HEK293 (cell line): ENCODE data around the gene PRR5.

Source experiments
- EGR2 ChIP-seq: fragments of 450-650 bp; formaldehyde crosslinking; IDR thresholded peaks from 2 replicates; pipeline ENCODE4 v1.5.1; 2016; ENCODE audit warnings: low read depth, missing biosample characterization, missing genetic modification characterization
- HIC1 ChIP-seq: fragments of 450-650 bp; formaldehyde crosslinking; IDR thresholded peaks from 2 replicates; pipeline ENCODE4 v1.5.1; 2016; ENCODE audit warnings: missing biosample characterization, missing genetic modification characterization
- MZF1 ChIP-seq: fragments of 450-650 bp; formaldehyde crosslinking; IDR thresholded peaks from 2 replicates; pipeline ENCODE4 v1.5.1; 2017; ENCODE audit warnings: missing biosample characterization, missing genetic modification characterization, borderline replicate concordance
- PATZ1 ChIP-seq: fragments of 450-650 bp; formaldehyde crosslinking; IDR thresholded peaks from 2 replicates; pipeline ENCODE4 v1.5.1; 2016; ENCODE audit warnings: missing biosample characterization, missing genetic modification characterization
- PRDM2 ChIP-seq: fragments of 450-650 bp; formaldehyde crosslinking; IDR thresholded peaks from 2 replicates; pipeline ENCODE4 v1.5.1; 2016; ENCODE audit warnings: missing biosample characterization, missing genetic modification characterization, borderline replicate concordance
- PRDM6 ChIP-seq: fragments of 450-650 bp; formaldehyde crosslinking; IDR thresholded peaks from 2 replicates; pipeline ENCODE4 v1.5.1; 2017; ENCODE audit warnings: missing biosample characterization, missing genetic modification characterization
- SCRT2 ChIP-seq: fragments of 450-650 bp; formaldehyde crosslinking; IDR thresholded peaks from 2 replicates; pipeline ENCODE4 v1.5.1; 2016; ENCODE audit warnings: missing biosample characterization, missing genetic modification characterization
- SP3 ChIP-seq: fragments of 450-650 bp; formaldehyde crosslinking; IDR thresholded peaks from 2 replicates; pipeline ENCODE4 v1.5.1; 2016; ENCODE audit warnings: missing biosample characterization, missing genetic modification characterization
- TSHZ1 ChIP-seq: fragments of 450-650 bp; formaldehyde crosslinking; IDR thresholded peaks from 2 replicates; pipeline ENCODE4 v1.5.1; 2016; ENCODE audit warnings: missing biosample characterization, missing genetic modification characterization, borderline replicate concordance
- ZEB2 ChIP-seq: fragments of 450-650 bp; formaldehyde crosslinking; IDR thresholded peaks from 2 replicates; pipeline ENCODE4 v1.5.1; 2016; ENCODE audit warnings: missing biosample characterization, missing genetic modification characterization
- ZNF398 ChIP-seq: fragments of 450-650 bp; formaldehyde crosslinking; IDR thresholded peaks from 2 replicates; pipeline ENCODE4 v1.5.1; 2017; ENCODE audit warnings: missing biosample characterization, missing genetic modification characterization
- ZNF426 ChIP-seq: fragments of 450-650 bp; formaldehyde crosslinking; IDR thresholded peaks from 2 replicates; pipeline ENCODE4 v1.5.1; 2017; ENCODE audit warnings: missing biosample characterization, missing genetic modification characterization, mild to moderate bottlenecking, inconsistent platforms, moderate library complexity
- ZNF670 ChIP-seq: fragments of 450-650 bp; formaldehyde crosslinking; IDR thresholded peaks from 2 replicates; pipeline ENCODE4 v1.5.1; 2016; ENCODE audit warnings: missing biosample characterization, missing genetic modification characterization, low read depth
- ZNF792 ChIP-seq: fragments of 450-650 bp; formaldehyde crosslinking; IDR thresholded peaks from 2 replicates; pipeline ENCODE4 v1.5.1; 2016; ENCODE audit warnings: missing biosample characterization, missing genetic modification characterization
- ZSCAN4 ChIP-seq: fragments of 450-650 bp; formaldehyde crosslinking; IDR thresholded peaks from 2 replicates; pipeline ENCODE4 v1.5.1; 2017; ENCODE audit warnings: missing biosample characterization, missing genetic modification characterization

Gene PRR5

GRCh38 chr22:44758344-44758973 is 56.5 kb downstream of the PRR5 start (continued):
- TF ChIP-seq PATZ1 (tag by site-specific recombination) (peak; percentile 88), ZNF426 (tag by site-specific recombination) (no peak), ZNF670 (tag by site-specific recombination) (no peak), HIC1 (tag by site-specific recombination) (peak; percentile 73), MZF1 (tag by site-specific recombination) (peak; percentile 95), SP3 (tag by site-specific recombination) (no peak), PRDM6 (tag by site-specific recombination) (no peak), SCRT2 (tag by site-specific recombination) (peak; percentile 90), ZEB2 (peak; percentile 51; the same call in 1 of the 2 replicates), ZNF398 (tag by site-specific recombination) (peak; percentile 96), ZNF792 (tag by site-specific recombination) (no peak), PRDM2 (tag by site-specific recombination) (no peak), EGR2 (no peak), TSHZ1 (tag by site-specific recombination) (peak; percentile 52; the same call in 1 of the 2 replicates), ZSCAN4 (tag by site-specific recombination) (0 out of 2 replicates have a peak, but pooled peaks have one; percentile 16)
